ENCODE data around the gene CRYBB1.

The CRYBB1 gene

DNA sequence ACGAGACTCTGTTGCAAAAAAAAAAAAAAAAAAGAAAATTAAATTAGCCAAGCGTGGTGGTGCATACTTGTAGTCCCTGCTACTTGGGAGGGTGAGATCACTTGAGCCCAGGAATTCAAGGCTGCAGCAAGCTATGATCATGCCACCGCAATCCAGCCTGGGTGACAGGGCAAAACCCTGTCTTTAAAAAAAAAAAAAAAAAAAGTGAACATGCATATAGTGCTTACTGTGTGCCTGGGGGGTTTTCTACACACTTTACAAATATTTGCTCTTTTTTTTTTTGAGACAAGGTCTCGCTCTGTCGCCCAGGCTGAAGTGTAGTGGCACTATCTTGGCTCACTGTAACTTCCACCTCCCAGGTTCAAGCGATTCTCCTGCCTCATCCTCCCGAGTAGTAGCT, 40.7 kb downstream of the CRYBB1 start:
- DNase-seq (ENCODE audit: low spot score) = no peak

DNA sequence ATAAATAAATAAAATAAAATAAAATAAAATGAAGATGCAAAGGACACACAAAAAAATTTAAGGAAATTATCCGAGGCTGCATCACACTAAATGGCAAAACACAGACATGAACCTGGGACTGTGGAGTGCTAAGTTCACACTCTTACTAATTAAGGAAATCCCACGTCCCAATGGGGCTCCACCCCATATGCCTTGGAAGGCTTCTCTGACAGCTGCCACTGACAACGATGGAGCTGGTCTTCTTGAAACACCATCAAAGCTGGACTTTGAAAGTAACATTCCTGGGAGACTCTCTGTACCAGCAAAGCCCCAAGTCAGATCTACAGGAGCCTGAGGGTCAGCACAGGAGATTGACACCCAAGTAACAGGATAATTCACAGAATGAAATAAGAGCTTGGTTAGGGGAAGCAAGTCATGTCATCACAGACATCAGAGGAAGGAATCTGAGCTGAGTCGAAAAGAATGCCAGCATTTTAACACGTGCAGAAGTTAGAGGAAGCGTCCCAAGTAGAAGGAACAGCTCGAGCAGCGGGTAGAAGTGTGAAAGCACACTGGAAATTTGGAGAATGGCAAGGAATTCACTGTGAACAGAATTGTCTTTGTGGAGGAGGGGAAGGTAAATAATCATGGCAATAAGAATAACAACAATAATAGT, 41.7 kb downstream of the CRYBB1 start:
- DNase-seq (ENCODE audit: low spot score) = no peak

DNA sequence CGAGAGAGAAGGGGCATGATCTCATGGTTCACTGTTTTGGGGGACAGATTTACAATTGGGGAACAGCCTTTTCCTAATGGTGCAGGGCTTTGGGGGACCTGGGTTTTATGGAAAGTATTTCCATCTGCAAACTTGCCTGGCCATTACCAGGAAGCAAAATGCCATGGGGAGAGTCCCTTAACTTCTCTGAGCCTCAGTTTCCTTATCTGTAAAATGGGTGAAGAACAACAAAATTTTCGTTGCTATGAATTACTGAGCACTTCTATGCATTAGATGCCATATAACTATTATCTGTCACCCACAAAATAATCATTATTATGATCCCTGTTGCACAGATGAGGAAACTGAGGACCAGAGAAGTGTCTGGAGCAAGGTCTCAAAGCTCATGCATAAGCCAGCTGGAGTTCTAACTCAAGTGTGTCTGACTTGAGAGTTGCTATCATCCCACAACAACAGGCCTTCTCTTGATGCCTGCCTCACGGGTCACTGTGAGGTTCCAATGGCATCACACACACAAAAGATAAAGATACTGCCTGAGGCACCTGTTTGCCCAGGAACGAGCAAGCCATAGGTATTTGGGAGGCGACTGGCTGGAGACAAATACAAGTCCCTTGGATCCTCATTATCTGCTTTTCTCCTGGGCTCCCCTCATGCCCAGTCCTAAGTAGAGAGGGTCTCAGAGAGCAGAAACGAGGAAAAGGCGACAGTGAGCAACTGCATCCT, 43.7 kb downstream of the CRYBB1 start:
- DNase-seq (ENCODE audit: low spot score) = no peak

DNA sequence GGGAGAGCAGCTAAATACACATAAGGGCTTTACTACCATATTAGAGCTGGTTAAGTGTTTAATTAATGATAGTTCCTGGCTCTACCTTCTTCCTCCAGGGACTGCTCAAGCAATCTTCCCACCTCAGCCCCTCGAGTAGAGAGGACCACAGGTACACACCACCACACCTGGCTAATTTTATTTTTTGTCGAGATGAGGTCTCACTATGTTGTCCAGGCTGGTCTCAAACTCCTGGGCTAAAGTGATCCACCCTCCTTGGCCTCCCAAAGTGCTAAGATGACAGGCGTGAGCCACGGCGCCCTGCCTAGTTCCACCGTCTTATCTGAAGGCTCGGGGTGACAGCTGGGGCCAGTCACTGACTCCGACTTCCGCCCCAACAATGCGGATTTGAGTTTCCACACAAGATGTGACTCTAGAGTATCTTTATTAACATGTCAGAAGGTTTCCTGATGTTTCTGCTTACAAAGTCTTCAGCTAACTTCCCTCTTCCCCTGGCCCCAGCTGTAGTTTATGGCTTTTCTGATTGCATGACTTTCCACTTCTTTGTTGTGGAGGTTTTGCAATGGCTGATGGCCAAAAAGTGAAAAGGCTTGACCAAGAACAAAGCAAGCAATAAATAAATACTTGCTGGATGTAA, 44.7 kb downstream of the CRYBB1 start:
- DNase-seq (ENCODE audit: low spot score) = no peak

DNA sequence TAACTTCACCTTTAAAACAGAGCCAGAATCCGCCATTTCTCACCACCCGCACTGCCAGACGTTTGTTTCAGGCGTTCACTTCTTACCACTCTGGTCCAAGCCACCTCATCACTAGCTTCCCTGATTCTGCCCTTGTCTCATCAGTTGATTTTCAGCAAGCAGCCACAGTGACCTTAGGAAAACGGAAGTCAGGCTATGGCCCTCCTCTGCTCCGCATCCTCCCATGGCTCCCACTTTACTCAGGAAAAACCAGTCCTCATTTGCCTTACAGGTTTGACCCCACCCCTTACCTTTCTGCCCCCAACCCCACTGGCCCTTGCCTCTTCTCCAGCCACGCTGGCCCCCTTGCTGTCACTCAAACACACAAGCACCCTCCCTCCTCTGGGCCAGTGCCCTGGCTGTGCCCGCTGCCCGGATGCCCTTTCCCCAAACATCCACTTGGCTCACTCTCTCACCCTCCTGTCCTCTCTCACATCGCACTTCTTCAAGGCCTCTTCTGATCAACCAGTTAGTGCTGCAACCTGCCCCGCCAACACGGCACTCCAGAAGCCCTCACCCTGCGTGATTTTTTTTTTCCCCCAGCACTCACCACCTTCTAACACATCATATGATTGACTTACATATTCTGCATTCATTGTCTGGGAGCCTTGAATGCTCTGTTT, 46.8 kb downstream of the CRYBB1 start:
- no peak for DNase-seq (ENCODE audit: low spot score)

DNA sequence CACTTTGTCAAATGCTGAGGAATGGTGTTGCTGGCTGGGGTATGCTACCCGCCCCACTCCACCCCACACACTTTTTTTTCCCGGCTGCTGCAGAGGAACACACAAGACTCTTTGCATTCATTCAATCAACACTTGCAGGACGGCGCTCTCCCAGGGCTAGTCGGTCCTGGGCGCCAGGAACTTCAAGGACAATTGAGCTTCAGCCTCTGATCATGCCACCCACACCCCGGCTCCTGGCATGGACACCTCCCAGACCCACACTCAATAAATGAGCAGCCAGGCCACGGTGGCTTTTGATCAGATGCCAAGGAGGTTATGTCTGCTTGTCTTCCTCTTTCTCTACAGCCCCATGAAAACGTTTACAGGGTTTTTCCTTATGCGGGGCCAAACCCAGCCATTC, 47.7 kb downstream of the CRYBB1 start:
- no peak for DNase-seq (ENCODE audit: low spot score)

DNA sequence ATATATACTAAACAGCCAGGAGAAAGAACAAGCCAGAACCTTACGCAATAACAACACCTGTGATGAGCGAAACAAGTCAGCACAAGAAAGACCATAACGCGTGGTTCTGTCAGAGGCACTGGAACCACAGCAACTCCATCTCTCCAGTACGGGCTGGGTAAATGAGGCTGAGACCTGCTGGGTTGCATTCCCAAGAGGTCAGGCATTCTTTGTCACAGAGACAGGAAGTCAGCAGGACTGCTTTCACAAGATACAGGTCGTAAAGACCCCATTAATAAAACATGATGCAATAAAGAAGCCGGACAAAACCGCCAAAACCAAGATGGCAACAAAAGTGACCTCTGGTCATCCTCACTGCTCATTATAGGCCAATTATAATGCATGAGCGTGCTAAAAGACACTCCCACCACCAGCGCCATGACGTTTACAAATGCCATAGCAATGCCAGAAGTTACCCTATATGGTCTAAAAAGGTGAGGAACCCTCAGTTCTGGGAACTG, 49.6 kb downstream of the CRYBB1 start:
- DNase-seq (ENCODE audit: low spot score) = no peak

DNA sequence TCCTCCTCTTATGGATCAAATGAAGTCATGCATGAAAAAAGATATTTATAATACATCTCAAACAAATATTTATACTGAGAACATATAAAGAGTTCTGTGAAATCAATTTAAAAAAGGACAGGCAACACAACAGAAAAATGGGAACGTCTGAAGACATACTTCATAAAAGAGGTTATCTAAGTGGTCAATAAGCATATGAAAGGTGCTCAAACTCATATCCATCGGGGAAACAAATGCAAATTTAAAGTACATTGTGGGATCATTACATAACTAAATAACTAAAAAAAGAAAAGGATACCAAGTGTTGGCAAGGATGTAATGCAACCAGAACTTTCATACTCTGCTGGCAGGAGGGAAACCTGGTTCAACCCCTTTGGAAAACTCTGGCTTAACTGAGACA, 50.2 kb downstream of the CRYBB1 start:
- DNase-seq (ENCODE audit: low spot score) = no peak

DNA sequence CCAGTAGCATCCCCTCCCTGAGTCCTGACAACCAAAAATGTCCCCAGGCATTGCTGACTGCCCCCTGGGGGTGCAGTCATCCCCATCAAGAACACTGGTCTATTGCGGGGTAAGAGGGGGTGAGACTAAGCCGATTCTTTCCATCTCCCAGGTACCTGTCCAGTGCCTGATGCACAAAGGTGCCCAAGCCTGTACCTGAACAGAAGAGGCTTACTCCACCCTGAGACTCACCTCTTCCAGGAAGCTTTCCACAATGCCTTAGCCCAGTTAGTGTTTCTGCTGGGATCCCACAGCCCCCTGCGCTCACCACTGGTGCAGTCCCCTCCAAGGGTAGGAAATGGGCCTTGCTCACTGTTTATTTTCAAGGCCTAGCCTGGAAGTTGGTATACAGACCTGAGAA, 50.8 kb downstream of the CRYBB1 start:
- DNase-seq (ENCODE audit: low spot score) = no peak

DNA sequence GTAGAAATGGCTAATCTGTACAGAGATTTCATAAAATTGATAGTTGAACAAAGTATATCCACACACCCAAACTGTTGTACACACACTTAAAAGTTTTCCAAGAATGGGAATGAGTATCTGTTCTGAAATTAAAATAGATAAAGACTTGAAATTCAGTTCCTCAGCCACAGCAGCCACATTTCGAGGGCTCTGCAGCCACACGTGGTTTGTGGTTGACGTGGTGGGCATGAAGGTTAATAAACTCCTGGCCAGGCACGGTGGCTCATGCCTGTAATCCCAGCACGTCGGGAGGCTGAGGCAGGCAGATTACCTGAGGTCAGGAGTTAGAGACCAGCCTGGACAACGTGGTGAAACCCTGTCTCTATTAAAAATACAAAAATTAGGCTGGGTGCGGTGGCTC, 51.9 kb downstream of the CRYBB1 start:
- no peak for DNase-seq (ENCODE audit: low spot score)

DNA sequence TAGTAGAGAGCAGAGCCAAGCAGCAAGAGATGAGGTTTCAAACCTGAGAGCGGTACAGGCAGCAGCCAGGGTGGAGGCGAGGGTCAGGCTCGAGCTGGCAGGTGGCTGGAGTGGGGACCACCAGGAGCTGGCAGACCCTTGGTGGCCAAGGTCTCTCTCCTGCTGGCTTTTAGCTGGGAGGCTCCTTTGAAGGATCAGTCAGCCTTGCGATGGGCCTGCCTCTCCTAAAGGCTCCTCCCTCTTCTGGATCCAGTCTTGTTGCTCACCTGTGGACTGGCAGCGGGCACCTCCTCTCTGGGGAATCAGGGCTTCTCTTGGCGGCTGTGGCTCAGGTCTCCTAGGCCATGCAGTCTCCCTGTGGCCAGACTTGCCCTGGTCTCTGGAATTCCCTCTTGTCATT, 52.6 kb downstream of the CRYBB1 start:
- no peak for DNase-seq (ENCODE audit: low spot score)

DNA sequence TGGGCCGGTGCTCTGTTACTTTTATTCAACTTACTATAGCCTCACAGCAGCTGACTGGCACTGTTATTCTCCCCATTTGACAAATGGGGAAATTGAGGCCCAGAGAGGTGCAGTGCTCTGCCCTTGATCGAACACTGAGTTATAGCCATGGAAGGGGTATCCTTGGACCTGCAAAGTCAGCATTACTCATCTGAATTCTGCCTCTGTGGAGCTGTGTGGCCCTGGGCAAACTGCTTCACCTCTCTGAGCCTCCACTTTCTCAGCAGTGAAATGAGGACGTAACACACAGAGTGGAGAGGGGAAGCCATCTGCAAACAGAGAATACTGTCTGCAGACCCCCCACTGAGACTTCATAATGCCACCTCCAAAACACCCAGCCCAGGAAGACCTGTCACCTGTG, 53.2 kb downstream of the CRYBB1 start:
- no peak for DNase-seq (ENCODE audit: low spot score)

DNA sequence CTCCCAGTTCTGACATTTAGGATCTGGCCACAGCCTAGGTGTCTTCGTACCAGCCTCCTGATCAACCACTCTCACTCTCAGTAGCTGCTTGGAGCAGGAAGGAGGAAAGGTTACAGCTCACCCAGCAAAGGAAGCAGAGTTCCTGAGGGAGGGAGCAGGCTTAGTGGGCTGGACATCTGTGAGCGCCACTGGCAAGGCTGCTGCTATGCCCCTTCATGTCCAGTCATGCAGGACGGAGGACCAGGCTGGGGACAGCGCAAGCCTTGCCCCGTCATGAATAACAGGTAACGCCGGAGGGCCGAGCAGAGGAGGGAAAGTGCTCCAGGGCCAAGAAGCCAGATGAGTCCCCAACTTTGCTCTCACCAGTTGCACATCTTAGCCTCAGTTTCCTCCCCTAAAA, 53.6 kb downstream of the CRYBB1 start:
- DNase-seq (ENCODE audit: low spot score) = no peak

DNA sequence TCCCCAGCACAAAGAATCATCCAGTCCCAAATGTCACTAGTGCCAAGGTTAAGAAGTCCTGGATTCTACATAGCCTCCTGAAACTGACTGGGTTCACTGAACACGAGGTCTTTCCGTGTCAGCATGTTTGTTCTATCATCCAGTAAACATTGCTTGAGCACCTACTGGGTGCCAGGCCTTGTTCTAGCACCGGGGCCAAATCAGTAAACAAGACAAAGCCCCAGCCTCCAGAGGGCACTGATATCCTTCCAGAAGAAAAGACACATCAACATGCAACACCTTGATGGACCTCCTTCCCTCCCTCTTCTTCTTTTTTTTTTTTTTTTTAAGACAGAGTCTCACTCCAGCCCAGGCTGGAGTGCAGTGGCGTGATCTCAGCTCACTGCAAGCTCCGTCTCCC, 54.8 kb downstream of the CRYBB1 start:
- DNase-seq (ENCODE audit: low spot score) = no peak

DNA sequence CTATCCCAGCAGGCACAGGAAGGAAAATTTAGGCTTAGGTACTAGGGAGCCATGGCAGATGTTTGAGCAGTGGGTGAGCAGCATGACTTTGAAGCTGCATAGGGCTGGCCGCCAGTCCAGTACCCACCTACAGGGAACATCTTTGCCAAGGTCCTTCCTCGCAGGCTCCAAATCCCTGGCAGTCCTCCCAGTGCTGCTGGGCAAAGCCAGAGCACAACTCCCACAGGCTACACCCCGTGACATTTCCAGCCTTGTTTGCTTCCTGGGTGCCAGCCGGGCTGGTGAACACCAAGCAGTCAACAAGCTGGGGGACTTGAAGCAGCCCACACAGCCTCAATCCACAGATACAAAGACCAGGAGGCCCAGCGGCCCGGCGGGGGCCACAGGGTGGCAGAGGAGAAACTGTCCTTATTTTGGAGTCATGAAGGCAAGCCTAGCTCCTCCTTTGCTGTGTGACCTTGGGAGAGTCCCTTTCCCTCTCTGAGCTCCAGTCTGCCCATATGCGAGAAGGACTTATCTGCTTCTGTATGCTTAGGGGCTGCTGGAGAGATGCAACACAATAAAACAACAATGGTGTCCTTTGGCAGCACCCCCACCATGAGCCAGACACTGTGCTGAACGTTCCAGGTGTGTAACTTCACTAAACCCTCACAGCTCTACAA, 55.9 kb downstream of the CRYBB1 start:
- no peak for DNase-seq (ENCODE audit: low spot score)

DNA sequence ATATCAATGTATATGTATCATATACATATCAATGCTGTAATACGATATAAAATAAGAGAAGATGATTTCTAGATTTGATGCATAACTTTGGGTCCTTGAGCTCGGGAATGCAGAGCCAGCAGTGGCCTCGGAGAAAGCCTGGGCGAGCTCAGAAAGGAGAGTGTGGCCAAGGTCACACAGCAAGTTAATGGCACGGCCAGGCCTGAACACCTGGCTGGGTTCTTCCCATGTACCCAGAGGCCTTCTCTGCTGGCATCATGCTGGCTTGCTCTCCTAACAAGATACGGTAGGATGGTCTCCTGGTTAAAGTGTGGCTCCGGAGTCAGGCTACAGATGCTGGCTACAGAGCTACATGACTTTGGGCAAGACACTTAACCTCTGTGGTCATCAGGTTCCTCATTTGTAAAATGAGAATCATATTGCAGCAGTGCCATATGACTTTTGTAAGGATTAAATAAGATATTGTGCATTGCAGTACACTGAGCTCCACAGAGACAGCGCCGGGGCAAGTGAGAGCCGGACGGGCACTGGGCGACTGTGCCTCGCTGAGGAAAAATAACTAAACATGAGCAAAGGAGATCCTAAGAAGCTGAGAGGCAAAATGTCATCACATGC, 57.8 kb downstream of the CRYBB1 start:
- no peak for DNase-seq (ENCODE audit: low spot score)

DNA sequence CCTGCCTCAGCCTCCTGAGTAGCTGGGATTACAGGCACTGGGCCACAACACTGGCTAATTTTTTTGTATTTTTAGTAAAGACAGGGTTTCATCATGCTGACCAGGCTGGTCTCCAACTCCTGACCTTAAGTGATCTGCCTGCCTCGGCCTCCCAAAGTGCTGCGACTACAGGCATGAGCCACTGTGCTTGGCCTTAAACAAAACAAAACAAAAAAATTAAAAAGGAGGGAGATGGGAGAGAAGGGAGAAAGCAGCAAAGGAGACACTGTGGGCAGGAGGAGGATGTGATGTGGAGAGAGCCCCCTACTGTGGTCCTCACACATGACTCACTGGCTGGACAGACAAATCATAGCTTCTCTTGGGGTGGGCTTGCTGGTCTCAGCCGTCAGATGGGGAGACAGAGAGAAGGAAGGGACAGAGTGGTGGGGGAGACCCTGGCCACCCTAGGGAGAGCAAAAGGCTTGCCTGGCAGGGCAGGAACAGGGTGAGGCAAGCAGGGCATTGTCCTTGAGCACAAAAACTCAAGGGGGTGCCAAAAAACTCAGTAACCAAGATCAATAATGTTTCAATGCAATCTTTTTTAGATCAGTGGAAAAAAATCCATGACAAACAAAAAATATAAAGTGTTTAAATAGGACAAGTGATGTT, 59.5 kb downstream of the CRYBB1 start:
- no peak for DNase-seq (ENCODE audit: low spot score)

DNA sequence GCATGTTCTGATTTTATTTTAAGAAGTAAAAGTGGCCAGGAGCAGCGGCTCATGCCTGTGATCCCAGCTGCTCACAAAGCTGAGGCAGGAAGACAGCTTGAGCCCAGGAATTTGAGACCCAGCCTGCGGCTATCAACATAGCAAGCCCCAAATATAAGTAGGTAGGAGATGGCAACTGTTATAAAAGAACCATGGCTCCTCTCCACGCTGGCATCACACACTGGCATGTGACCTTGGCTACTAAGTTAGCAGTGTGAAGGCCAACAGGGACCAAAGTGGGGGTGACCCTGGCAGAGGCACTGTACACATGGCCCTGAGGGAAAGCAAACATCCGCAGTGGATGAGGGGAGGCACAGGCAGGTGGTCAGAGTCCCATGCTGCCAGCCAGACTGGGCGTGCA, 60.9 kb downstream of the CRYBB1 start:
- no peak for DNase-seq (ENCODE audit: low spot score)

DNA sequence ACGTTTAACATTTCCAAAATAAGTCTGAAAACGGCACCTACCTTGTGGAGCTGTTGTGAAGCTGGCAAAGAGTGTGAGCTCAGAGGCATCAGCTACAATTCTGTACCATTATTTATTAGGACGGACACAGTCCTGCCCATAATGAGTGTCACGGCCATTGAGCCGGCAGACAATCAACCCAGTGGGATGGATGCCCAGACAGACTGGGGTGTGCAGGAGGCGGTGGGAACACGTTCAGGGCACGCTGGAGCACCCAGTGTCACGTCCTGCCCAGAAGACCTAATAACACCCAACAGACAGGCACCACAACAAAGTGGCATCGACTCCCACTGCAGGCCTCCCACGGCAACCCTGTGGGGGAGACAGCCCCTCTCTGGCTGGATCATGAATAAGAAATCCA, 62.3 kb downstream of the CRYBB1 start:
- DNase-seq (ENCODE audit: low spot score) = no peak

DNA sequence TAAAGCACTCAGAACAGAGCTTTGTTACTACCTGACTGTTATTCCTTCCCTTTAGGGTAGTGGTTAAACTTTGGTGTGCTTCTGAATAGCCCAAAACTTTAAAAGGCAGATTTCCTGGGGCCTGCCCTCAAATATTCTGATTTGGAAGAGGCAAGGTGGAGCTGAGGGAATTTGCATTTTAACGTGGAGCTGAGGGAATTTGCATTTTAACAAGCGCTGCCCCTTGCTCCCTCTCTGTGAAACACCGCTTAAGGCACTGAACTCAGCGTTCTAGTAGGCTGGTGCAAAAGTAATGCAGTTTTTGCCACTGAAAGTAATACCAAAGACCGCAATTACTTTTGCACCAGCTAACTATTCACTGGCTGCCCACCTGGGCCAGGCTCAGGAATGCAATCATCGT, 62.9 kb downstream of the CRYBB1 start:
- no peak for DNase-seq (ENCODE audit: low spot score)

DNA sequence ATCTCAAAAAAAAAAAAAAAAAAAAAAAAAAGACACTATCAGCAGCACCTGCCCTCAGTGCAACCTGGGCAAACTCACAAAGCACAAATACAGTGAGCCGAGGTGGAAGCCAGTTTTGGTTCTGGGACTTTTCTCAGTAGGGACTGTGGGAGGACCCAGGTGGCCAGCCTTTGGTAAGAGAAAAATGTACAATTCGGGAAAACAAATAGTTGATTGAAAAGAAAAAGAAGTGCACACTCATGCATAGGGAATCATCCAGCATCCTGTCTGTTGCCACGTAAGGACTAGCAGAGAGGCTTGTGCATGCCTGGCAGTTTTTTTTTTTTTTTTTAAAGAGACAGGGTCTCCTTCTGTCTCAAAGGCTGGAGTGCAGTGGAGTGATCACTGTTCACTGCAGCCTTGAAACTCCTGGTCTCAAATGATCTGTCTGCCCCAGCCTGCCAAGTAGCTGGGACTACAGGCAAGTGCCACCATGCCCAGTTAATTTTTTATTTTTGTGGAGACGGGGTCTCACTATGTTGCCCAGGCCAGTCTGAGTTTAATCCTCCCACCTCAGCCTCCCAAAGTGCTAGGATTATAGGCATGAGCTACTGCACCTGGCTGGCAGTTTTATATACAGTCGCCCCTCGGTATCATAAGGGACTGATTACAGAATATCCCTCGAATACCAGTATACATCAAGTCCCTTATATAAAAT, 64.6 kb downstream of the CRYBB1 start:
- no peak for DNase-seq (ENCODE audit: low spot score)
